PC-9 (cell line): ENCODE data around the gene LCN9. TPM values are rescaled to one million over a fixed set of nuclear protein-coding genes. Genes with fewer than 3 reads are reported as not detected.
"Not testable (repeated sequence)": the region's sequence is repeated elsewhere in the genome, so short reads cannot be mapped to it uniquely, and the experiment has no call there.

Source experiments
- BruUV-seq: library from RNA; stranded (reverse); fragments of 400-500 nt; replicated peaks from 2 replicates; lab custom pipeline; 2021; lab: Mats Ljungman, UMichigan
- CTCF ChIA-PET: fragments of 300-600 bp; sonication (Branson Sonifier 250); formaldehyde crosslinking; loops from one replicate; lab custom pipeline; 2022; ENCODE audit warnings: antibody characterized with exemption; lab: Charles Lee
- POLR2A ChIA-PET: fragments of 300-600 bp; sonication (Branson Sonifier 250); formaldehyde crosslinking; loops from one replicate; lab custom pipeline; 2022; ENCODE audit warnings: antibody characterized with exemption; ENCODE audit not compliant: unreplicated experiment; lab: Charles Lee
- DNase-seq, 2 experiments: peaks; one replicate each; pipeline versions ENCODE4 v3.0.0 to v3.0.0-alpha.2; 2015 to 2022; ENCODE audit warnings: mixed read lengths in 1 of 2
- H2AFZ ChIP-seq: fragments of 200-600 bp; sonication (generic); 2 replicates; pipeline ENCODE4 v1.8.1; 2017; ENCODE audit warnings: antibody characterized with exemption
- H3F3A ChIP-seq: fragments of 200-600 bp; sonication (generic); 2 replicates; pipeline ENCODE4 v1.8.1; 2017; ENCODE audit warnings: antibody characterized with exemption, mild to moderate bottlenecking, low read depth; ENCODE audit not compliant: insufficient read depth
- H3K27ac ChIP-seq: fragments of 200-600 bp; sonication (generic); 2 replicates; pipeline ENCODE4 v1.6.1; 2016; ENCODE audit warnings: mixed run types
- H3K27me3 ChIP-seq: fragments of 200-600 bp; sonication (generic); 2 replicates; pipeline ENCODE4 v1.6.1; 2016; ENCODE audit warnings: low read depth, mixed run types; ENCODE audit not compliant: insufficient read depth
- H3K36me3 ChIP-seq: fragments of 200-600 bp; sonication (generic); 2 replicates; pipeline ENCODE4 v1.6.1; 2016; ENCODE audit warnings: low read depth, mixed run types
- H3K4me1 ChIP-seq: fragments of 200-600 bp; sonication (generic); replicated peaks from 2 replicates; pipeline ENCODE4 v1.6.1; 2016; ENCODE audit warnings: mixed run types; ENCODE audit not compliant: insufficient read depth
- H3K4me2 ChIP-seq: fragments of 200-600 bp; sonication (generic); 2 replicates; pipeline ENCODE4 v1.6.1; 2017; ENCODE audit warnings: mixed run types
- H3K4me3 ChIP-seq: fragments of 200-600 bp; sonication (generic); 2 replicates; pipeline ENCODE4 v1.6.1; 2016; ENCODE audit warnings: mixed run types
- H3K79me2 ChIP-seq: fragments of 200-600 bp; sonication (generic); 2 replicates; pipeline ENCODE4 v1.6.1; 2017; ENCODE audit warnings: low read depth, mixed run types
- H3K9me2 ChIP-seq: fragments of 200-600 bp; sonication (generic); 2 replicates; pipeline ENCODE4 v1.8.1; 2017; ENCODE audit warnings: mild to moderate bottlenecking; ENCODE audit not compliant: insufficient read depth
- H3K9me3 ChIP-seq: fragments of 200-600 bp; sonication (generic); 2 replicates; pipeline ENCODE4 v1.8.1; 2016; ENCODE audit warnings: low read depth; ENCODE audit not compliant: insufficient read depth
- H4K20me1 ChIP-seq: fragments of 200-600 bp; sonication (generic); 2 replicates; pipeline ENCODE4 v1.8.1; 2017; ENCODE audit not compliant: insufficient read depth
- CTCF ChIP-seq: fragments of 200-600 bp; sonication (generic); conservative IDR thresholded peaks from 2 replicates; pipeline ENCODE4 v1.6.1; 2017; ENCODE audit warnings: mixed run types, antibody characterized with exemption, mild to moderate bottlenecking, moderate library complexity
- EZH2 ChIP-seq: fragments of 200-600 bp; sonication (generic); IDR thresholded peaks from 2 replicates; pipeline ENCODE4 v1.8.0; 2017; ENCODE audit warnings: antibody characterized with exemption, low read depth
- intact Hi-C: fragments of 100-400 bp; cut with micrococcal nuclease; formaldehyde crosslinking; loops from one replicate; pipeline ENCODE4 v1.10.0; 2022; ENCODE audit not compliant: unreplicated experiment
- total RNA-seq: library from RNA; stranded (reverse); gene quantifications from 2 replicates; pipeline ENCODE4 v1.2.3, GENCODE V29; 2021

Gene LCN9
- total RNA-seq, 1 experiment from 2014 or later, result not detected

- POLR2A ChIA-PET, result no interaction called here
- no TSS peak for BruUV-seq
- no peak overlapping the region for H3K4me3 ChIP-seq
- no peaks in the 10 kb centered on the region for H3K9me3 ChIP-seq
- no peaks in the 10 kb centered on the region for H3K36me3 ChIP-seq
- no peak for DNase-seq
- no peaks in the 10 kb centered on the region for H3K79me2 ChIP-seq
- H2AFZ ChIP-seq, result no peak overlapping the region
- no peaks in the 10 kb centered on the region for H4K20me1 ChIP-seq
- H3K27ac ChIP-seq, result no peak overlapping the region
- CTCF ChIA-PET, result no interaction called here
- H3F3A ChIP-seq, result no peaks in the 10 kb centered on the region
- H3K27me3 ChIP-seq, result peaks cover 92% of the 10 kb centered on the region
- H3K4me2 ChIP-seq, result no peak overlapping the region
- no peaks in the 10 kb centered on the region for H3K9me2 ChIP-seq
- TF ChIP-seq CTCF (no peak), EZH2 (no peak)
- intact Hi-C loops, result no loop called here
- H3K4me1 ChIP-seq, result no peaks in the 10 kb centered on the region
These were observed 6.6 kb downstream of the LCN9 start for GRCh38 chr9:135669616-135670285.

GRCh38 chr9:135670721-135671590 lies 7.8 kb downstream of the LCN9 start:
- Histone ChIP-seq H3K9me3 (no peaks in the 10 kb centered on the region), H3K4me3 (no peak overlapping the region), H2AFZ (no peak overlapping the region), H3K27ac (no peak overlapping the region), H3K27me3 (peaks cover 92% of the 10 kb centered on the region), H3K4me2 (no peak overlapping the region), H3K9me2 (no peaks in the 10 kb centered on the region), H3F3A (no peaks in the 10 kb centered on the region), H3K36me3 (no peaks in the 10 kb centered on the region), H3K4me1 (no peaks in the 10 kb centered on the region), H3K79me2 (no peaks in the 10 kb centered on the region), H4K20me1 (no peaks in the 10 kb centered on the region)
- TF ChIP-seq EZH2, result no peak
- no peak for TF ChIP-seq CTCF
- POLR2A ChIA-PET, result no interaction called here
- intact Hi-C loops, result no loop called here
- CTCF ChIA-PET, result no interaction called here
- BruUV-seq, result no TSS peak
- DNase-seq, result no peak

- intact Hi-C loops, result no loop called here
- no peak overlapping the region for H3K27ac ChIP-seq
- no peak for DNase-seq
- no peaks in the 10 kb centered on the region for H3K9me3 ChIP-seq
- no peaks in the 10 kb centered on the region for H3K79me2 ChIP-seq
- peaks cover 91% of the 10 kb centered on the region for H3K27me3 ChIP-seq
- POLR2A ChIA-PET, result no interaction called here
- H4K20me1 ChIP-seq, result no peaks in the 10 kb centered on the region
- CTCF ChIA-PET, result no interaction called here
- no peaks in the 10 kb centered on the region for H3F3A ChIP-seq
- no TSS peak for BruUV-seq
- H3K4me2 ChIP-seq, result no peak overlapping the region
- H3K4me1 ChIP-seq, result no peaks in the 10 kb centered on the region
- H3K36me3 ChIP-seq, result no peaks in the 10 kb centered on the region
- H2AFZ ChIP-seq, result no peak overlapping the region
- H3K9me2 ChIP-seq, result no peaks in the 10 kb centered on the region
- no peak overlapping the region for H3K4me3 ChIP-seq
- TF ChIP-seq EZH2 (no peak), CTCF (no peak)
These were observed 8.5 kb downstream of the LCN9 start for GRCh38 chr9:135671591-135672041.

GRCh38 chr9:135672786-135673185 lies 9.7 kb downstream of the LCN9 start:
- H3K27ac ChIP-seq, H3K79me2 ChIP-seq, H3K9me3 ChIP-seq, H3K4me1 ChIP-seq, DNase-seq, H3K4me2 ChIP-seq, H3F3A ChIP-seq, H3K9me2 ChIP-seq, CTCF ChIA-PET, POLR2A ChIA-PET, H3K4me3 ChIP-seq, BruUV-seq, H4K20me1 ChIP-seq, H3K36me3 ChIP-seq, intact Hi-C loops, H2AFZ ChIP-seq: not testable (repeated sequence)
- H3K27me3 ChIP-seq, result peaks cover 90% of the 10 kb centered on the region
